Measurements from ENCODE around the gene PPP2R2B. TPM values are rescaled to one million over a fixed set of nuclear protein-coding genes. Genes with fewer than 3 reads are reported as not detected.

The PPP2R2B gene
- total RNA-seq, 4 donors from 2014 or later: 0.53 to 2.0 (median 1.1) TPM

GRCh38 chr5:146754621-146755020 lies 123.9 kb downstream of the PPP2R2B start:
- Histone ChIP-seq H3K9me3 (no peaks in the 10 kb centered on the region), H3K36me3 (no peaks in the 10 kb centered on the region), H3K27ac (no peak overlapping the region), H3K4me3 (no peak overlapping the region), H3K4me1 (peaks cover 0 to 7% (median 0%) of the 10 kb centered on the region in 3 donors), H3K27me3 (no peaks in the 10 kb centered on the region)
- TF ChIP-seq POLR2A (IDR thresholded peaks at IDR 0.05): no peak
- no peak for TF ChIP-seq CTCF (IDR thresholded peaks at IDR 0.05)
- intact Hi-C loops (cut with DNase I): no loop called here
- DNase-seq: no peak

- WGBS, 2 donors: 56 to 79% methylated on average over 2 of the region's 2 CpGs
- Histone ChIP-seq H3K9me3 (no peaks in the 10 kb centered on the region), H3K36me3 (no peaks in the 10 kb centered on the region), H3K4me1 (peaks cover 0 to 7% (median 0%) of the 10 kb centered on the region in 3 donors), H3K27me3 (no peaks in the 10 kb centered on the region), H3K4me3 (no peak overlapping the region), H3K27ac (no peak overlapping the region)
- intact Hi-C loops (cut with DNase I): no loop called here
- TF ChIP-seq CTCF (IDR thresholded peaks at IDR 0.05) (no peak), POLR2A (IDR thresholded peaks at IDR 0.05) (no peak)
- no peak for DNase-seq
Measured at GRCh38 chr5:146753641-146754040, 124.9 kb downstream of the PPP2R2B start.

GRCh38 chr5:146751781-146752401 lies 126.7 kb downstream of the PPP2R2B start:
- Histone ChIP-seq H3K36me3 (no peaks in the 10 kb centered on the region), H3K27me3 (no peaks in the 10 kb centered on the region), H3K9me3 (no peaks in the 10 kb centered on the region), H3K27ac (no peak overlapping the region), H3K4me3 (no peak overlapping the region), H3K4me1 (peaks cover 0 to 7% (median 0%) of the 10 kb centered on the region in 3 donors)
- TF ChIP-seq POLR2A (IDR thresholded peaks at IDR 0.05) (no peak), CTCF (IDR thresholded peaks at IDR 0.05) (no peak)
- WGBS, 2 donors: 72 to 84% methylated on average over 3 of the region's 3 CpGs
- intact Hi-C loops (cut with DNase I): no loop called here
- no peak for DNase-seq

GRCh38 chr5:146751054-146751453 lies 127.5 kb downstream of the PPP2R2B start:
- no peaks in the 10 kb centered on the region for H3K27me3 ChIP-seq
- no peaks in the 10 kb centered on the region for H3K36me3 ChIP-seq
- peaks cover 0 to 7% (median 0%) of the 10 kb centered on the region in 3 donors for H3K4me1 ChIP-seq
- H3K27ac ChIP-seq: no peak overlapping the region
- TF ChIP-seq CTCF (IDR thresholded peaks at IDR 0.05): no peak
- no peak for TF ChIP-seq POLR2A (IDR thresholded peaks at IDR 0.05)
- intact Hi-C loops (cut with DNase I): no loop called here
- 16 to 38% methylated on average over 3 of the region's 3 CpGs for WGBS, 2 donors
- H3K9me3 ChIP-seq: no peaks in the 10 kb centered on the region
- no peak for DNase-seq
- no peak overlapping the region for H3K4me3 ChIP-seq

- peaks cover 0 to 3% (median 0%) of the 10 kb centered on the region in 4 donors for H3K27me3 ChIP-seq
- peaks cover 0 to 7% (median 0%) of the 10 kb centered on the region in 3 donors for H3K4me1 ChIP-seq
- DNase-seq: no peak
- 67 to 94% methylated on average over 1 of the region's 1 CpG for whole genome bisulfite sequencing, 2 donors
- intact Hi-C loops (cut with DNase I): no loop called here
- no peak overlapping the region for H3K4me3 ChIP-seq
- no peak for TF ChIP-seq CTCF (IDR thresholded peaks at IDR 0.05)
- no peak for TF ChIP-seq POLR2A (IDR thresholded peaks at IDR 0.05)
- no peak overlapping the region for H3K27ac ChIP-seq
- H3K9me3 ChIP-seq: no peaks in the 10 kb centered on the region
- H3K36me3 ChIP-seq: no peaks in the 10 kb centered on the region
Measured at GRCh38 chr5:146748533-146748932, 130.0 kb downstream of the PPP2R2B start.

All from esophagus squamous epithelium (tissue), 5 donors.